ENCODE measurements around the gene RAD50. TPM values are rescaled to one million over a fixed set of nuclear protein-coding genes. Genes with fewer than 3 reads are reported as not detected.
"Not testable (repeated sequence)": the region's sequence is repeated elsewhere in the genome, so short reads cannot be mapped to it uniquely, and the experiment has no call there.

The RAD50 gene
- total and polyA plus RNA-seq, 10 donors, result 4.2 to 34.0 (median 25.7) TPM

DNA sequence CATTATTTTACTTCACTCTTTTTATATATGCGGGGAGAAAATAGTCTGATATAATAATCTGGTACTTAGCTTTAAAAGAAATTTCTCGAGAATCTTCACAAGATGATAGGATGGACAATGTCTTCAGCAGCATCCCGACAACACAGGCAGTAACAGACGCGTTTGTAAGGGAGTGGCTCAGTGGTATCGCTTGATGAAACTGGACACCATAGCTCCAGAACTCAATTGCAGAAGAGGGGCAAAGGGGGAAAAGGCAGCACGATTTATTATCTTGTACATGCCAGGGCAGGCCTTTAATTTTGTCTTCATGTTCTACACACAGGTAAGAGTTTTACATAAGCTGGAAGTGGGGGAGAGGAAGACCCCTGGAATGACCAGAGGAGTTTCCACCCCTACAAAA is 132.7 kb downstream of the RAD50 start:
- no peak overlapping the region for H3K27ac ChIP-seq
- WGBS, 5 donors, result 87 to 94% (median 91%) methylated on average over 7 of the region's 7 CpGs
- intact Hi-C loops (cut with DNase I; ENCODE audit: low total_unique reads), result no loop called here
- H3K4me3 ChIP-seq, result no peak overlapping the region
- H3K4me1 ChIP-seq, result peaks cover 0 to 16% (median 4%) of the 10 kb centered on the region in 6 donors
- TF ChIP-seq POLR2A (IDR thresholded peaks at IDR 0.05) (no peak), CTCF (IDR thresholded peaks at IDR 0.05 in 8 of 11, conservative IDR thresholded peaks at IDR 0.05 in 3 of 11) (no peak), POLR2AphosphoS5 (IDR thresholded peaks at IDR 0.05) (no peak)
- no peaks in the 10 kb centered on the region for H3K9me3 ChIP-seq
- no peak for DNase-seq
- H3K27me3 ChIP-seq (replicated peaks in 1 of 7), result no peaks in the 10 kb centered on the region
- peaks cover 0 to 8% (median 0%) of the 10 kb centered on the region in 6 donors for H3K36me3 ChIP-seq

DNA sequence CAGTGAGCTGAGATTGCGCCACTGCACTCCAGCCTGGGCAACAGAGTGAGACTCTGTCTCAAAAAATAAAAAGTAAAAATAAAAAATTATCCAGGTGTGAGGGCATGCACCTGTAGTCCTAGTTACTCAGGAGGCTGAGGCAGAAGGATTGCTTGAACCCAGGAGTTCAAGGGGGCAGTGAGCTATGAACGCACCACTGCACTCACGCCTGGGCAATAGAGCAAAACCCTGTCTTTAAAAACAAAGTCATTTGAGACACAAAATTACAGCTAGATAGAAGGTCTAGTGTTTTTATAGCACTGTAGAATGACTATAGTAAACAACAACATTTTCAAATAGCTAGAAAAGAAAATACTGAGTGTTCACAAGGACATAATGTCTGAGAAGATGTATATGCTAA is 133.4 kb downstream of the RAD50 start:
- H3K9me3 ChIP-seq, result no peaks in the 10 kb centered on the region
- no peak for DNase-seq
- H3K27me3 ChIP-seq (replicated peaks in 1 of 7), result no peaks in the 10 kb centered on the region
- H3K36me3 ChIP-seq, result peaks cover 0 to 11% (median 0%) of the 10 kb centered on the region in 6 donors
- intact Hi-C loops (cut with DNase I; ENCODE audit: low total_unique reads), result no loop called here
- WGBS, 5 donors, result 81 to 96% (median 94%) methylated on average over 3 of the region's 3 CpGs
- no peak for TF ChIP-seq CTCF (IDR thresholded peaks at IDR 0.05 in 8 of 11, conservative IDR thresholded peaks at IDR 0.05 in 3 of 11)
- no peak for TF ChIP-seq POLR2A (IDR thresholded peaks at IDR 0.05)
- TF ChIP-seq POLR2AphosphoS5 (IDR thresholded peaks at IDR 0.05), result no peak
- H3K4me1 ChIP-seq, result peaks cover 0 to 16% (median 4%) of the 10 kb centered on the region in 6 donors
- H3K4me3 ChIP-seq, result no peak overlapping the region
- no peak overlapping the region for H3K27ac ChIP-seq

DNA sequence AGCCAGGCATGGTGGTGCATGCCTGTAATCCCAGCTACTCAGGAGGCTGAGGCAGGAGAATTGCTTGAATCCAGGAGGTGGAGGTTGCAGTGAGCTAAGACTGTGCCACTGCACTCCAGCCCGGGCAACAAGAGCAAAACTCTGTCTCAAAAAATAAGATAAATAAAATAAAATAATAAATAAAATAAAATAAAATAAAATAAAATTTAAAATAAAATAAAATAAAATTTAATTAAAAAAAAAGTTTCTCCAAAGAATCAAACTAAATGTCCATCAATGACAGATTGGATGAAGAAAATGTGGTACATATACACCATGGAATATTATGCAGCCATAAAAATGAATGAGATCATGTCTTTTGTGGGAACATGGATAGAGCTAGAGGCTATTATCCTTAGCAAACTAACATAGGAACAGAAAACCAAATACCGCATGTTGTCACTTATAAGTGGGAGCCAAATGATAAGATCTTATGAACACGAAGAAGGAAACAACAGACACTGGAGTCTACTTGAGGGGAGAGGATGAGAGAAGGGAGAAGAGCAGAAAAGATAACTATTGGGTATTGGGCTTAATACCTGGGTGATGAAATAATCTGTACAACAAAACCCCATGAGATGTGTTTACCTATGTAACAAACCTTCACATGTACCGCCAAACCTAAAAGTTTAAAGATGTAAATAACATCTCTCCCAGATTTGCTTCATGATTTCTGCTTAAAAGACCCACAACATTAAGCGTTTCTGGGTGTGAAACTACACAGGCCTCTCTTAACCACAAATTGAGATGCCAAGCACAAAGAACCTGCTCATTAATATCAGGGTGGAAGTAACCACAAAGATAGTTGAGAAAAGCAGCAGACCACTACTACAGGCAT is 135.2 kb downstream of the RAD50 start:
- DNase-seq; H3K9me3 ChIP-seq; H3K27ac ChIP-seq; intact Hi-C loops (cut with DNase I; ENCODE audit: low total_unique reads); H3K4me3 ChIP-seq; H3K27me3 ChIP-seq (replicated peaks in 1 of 7): not testable (repeated sequence)
- peaks cover 0 to 18% (median 0%) of the 10 kb centered on the region in 6 donors for H3K36me3 ChIP-seq
- WGBS, 5 donors, result 66 to 83% (median 69%) methylated on average over 5 of the region's 5 CpGs
- H3K4me1 ChIP-seq, result peaks cover 0 to 16% (median 4%) of the 10 kb centered on the region in 6 donors

DNA sequence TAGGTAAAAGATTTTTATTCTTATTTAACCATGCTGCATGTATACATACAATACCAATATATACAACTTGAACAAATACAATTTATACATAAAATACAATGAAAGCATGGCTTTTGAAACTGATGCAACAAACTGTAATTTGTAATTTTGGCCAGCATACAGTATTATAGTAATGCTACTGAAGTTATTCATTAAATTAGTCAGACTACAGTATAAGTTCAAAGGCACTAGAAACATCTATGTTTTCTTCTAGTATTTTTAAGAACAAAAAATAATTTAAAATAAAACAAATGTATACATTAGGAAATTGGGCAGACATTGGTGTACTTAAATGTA is 135.8 kb downstream of the RAD50 start:
- Histone ChIP-seq H3K9me3 (no peaks in the 10 kb centered on the region), H3K4me1 (peaks cover 0 to 16% (median 4%) of the 10 kb centered on the region in 6 donors), H3K27me3 (replicated peaks in 1 of 7) (no peaks in the 10 kb centered on the region), H3K36me3 (peaks cover 0 to 24% (median 1%) of the 10 kb centered on the region in 6 donors), H3K4me3 (no peak overlapping the region), H3K27ac (no peak overlapping the region)
- no peak for DNase-seq
- no peak for TF ChIP-seq CTCF (IDR thresholded peaks at IDR 0.05 in 8 of 11, conservative IDR thresholded peaks at IDR 0.05 in 3 of 11)
- TF ChIP-seq POLR2AphosphoS5 (IDR thresholded peaks at IDR 0.05), result no peak
- TF ChIP-seq POLR2A (IDR thresholded peaks at IDR 0.05), result no peak
- intact Hi-C loops (cut with DNase I; ENCODE audit: low total_unique reads), result no loop called here

Other genes with a start within 250 kb of the RAD50 start
- gene SLC22A5, start 187.3 kb upstream of the RAD50 start, total RNA-seq, result 1 to 10 TPM; 5.3 to 9.2 (median 7.6) TPM
- gene SLC22A5, start 187.3 kb upstream of the RAD50 start, polyA plus RNA-seq, result 1 to 10 TPM; 2.4 to 2.9 (median 2.6) TPM
- gene IRF1, start 66.2 kb upstream of the RAD50 start, total RNA-seq, result 100 to 1,000 TPM; 146 to 307 (median 165) TPM
- gene IRF1, start 66.2 kb upstream of the RAD50 start, polyA plus RNA-seq, result 100 to 1,000 TPM in 1 of 3 donors, 10 to 100 TPM in 2; 57.9 to 113 (median 59.7) TPM
- gene IL5, start 13.5 kb upstream of the RAD50 start, total RNA-seq, result not detected
- not detected for gene IL5, start 13.5 kb upstream of the RAD50 start, polyA plus RNA-seq
- gene IL13, start 101.2 kb downstream of the RAD50 start, total RNA-seq, result not detected
- gene IL13, start 101.2 kb downstream of the RAD50 start, polyA plus RNA-seq, result under 1 TPM in 2 of 3 donors, not detected in 1; 0.06 to 0.07 TPM
- gene IL4, start 117.0 kb downstream of the RAD50 start, total RNA-seq, result not detected
- gene IL4, start 117.0 kb downstream of the RAD50 start, polyA plus RNA-seq, result not detected
- gene KIF3A, start 180.6 kb downstream of the RAD50 start, total RNA-seq, result 10 to 100 TPM in 1 of 7 donors, 1 to 10 TPM in 6; 4.5 to 10.7 (median 7.9) TPM
- gene KIF3A, start 180.6 kb downstream of the RAD50 start, polyA plus RNA-seq, result 1 to 10 TPM; 1.3 to 2.4 (median 2.1) TPM
- 1 to 10 TPM in 5 of 7 donors, under 1 TPM in 2; 0.19 to 5.2 (median 1.1) TPM for gene CCNI2, start 190.4 kb downstream of the RAD50 start, total RNA-seq
- under 1 TPM; 0.32 to 0.91 (median 0.36) TPM for gene CCNI2, start 190.4 kb downstream of the RAD50 start, polyA plus RNA-seq
- gene SEPTIN8, start 220.3 kb downstream of the RAD50 start, total RNA-seq, result 10 to 100 TPM; 11.5 to 29.8 (median 19.8) TPM
- 10 to 100 TPM in 1 of 3 donors, 1 to 10 TPM in 2; 6.1 to 13.3 (median 7.5) TPM for gene SEPTIN8, start 220.3 kb downstream of the RAD50 start, polyA plus RNA-seq

All from spleen (tissue), 11 donors.